ENCODE measurements around the gene TSHZ2.

The TSHZ2 gene

GRCh38 chr20:53283597-53283996 lies 311.4 kb downstream of the TSHZ2 start:
- no peak for DNase-seq (ENCODE audit: low read depth)

- DNase-seq (ENCODE audit: low read depth): no peak
These were observed 312.1 kb downstream of the TSHZ2 start for GRCh38 chr20:53284256-53284655.

GRCh38 chr20:53284696-53285095 lies 312.5 kb downstream of the TSHZ2 start:
- DNase-seq (ENCODE audit: low read depth): no peak

- no peak for DNase-seq (ENCODE audit: low read depth)
These were observed 315.3 kb downstream of the TSHZ2 start for GRCh38 chr20:53287357-53288042.

GRCh38 chr20:53291548-53291947 lies 319.4 kb downstream of the TSHZ2 start:
- DNase-seq (ENCODE audit: low read depth): peak; percentile 6

GRCh38 chr20:53292347-53292746 lies 320.2 kb downstream of the TSHZ2 start:
- DNase-seq (ENCODE audit: low read depth): no peak

GRCh38 chr20:53294804-53295203 lies 322.6 kb downstream of the TSHZ2 start:
- DNase-seq (ENCODE audit: low read depth): no peak

- DNase-seq (ENCODE audit: low read depth): no peak
These were observed 323.9 kb downstream of the TSHZ2 start for GRCh38 chr20:53296025-53296424.

GRCh38 chr20:53296451-53297153 lies 324.4 kb downstream of the TSHZ2 start:
- DNase-seq (ENCODE audit: low read depth): no peak

GRCh38 chr20:53297154-53297529 lies 325.0 kb downstream of the TSHZ2 start:
- DNase-seq (ENCODE audit: low read depth): no peak

- no peak for DNase-seq (ENCODE audit: low read depth)
These were observed 326.1 kb downstream of the TSHZ2 start for GRCh38 chr20:53298260-53298659.

GRCh38 chr20:53298911-53299310 lies 326.8 kb downstream of the TSHZ2 start:
- no peak for DNase-seq (ENCODE audit: low read depth)

- no peak for DNase-seq (ENCODE audit: low read depth)
These were observed 327.7 kb downstream of the TSHZ2 start for GRCh38 chr20:53299831-53300230.

- DNase-seq (ENCODE audit: low read depth): no peak
These were observed 329.7 kb downstream of the TSHZ2 start for GRCh38 chr20:53301869-53302268.

- no peak for DNase-seq (ENCODE audit: low read depth)
These were observed 330.7 kb downstream of the TSHZ2 start for GRCh38 chr20:53302695-53303412.

- no peak for DNase-seq (ENCODE audit: low read depth)
These were observed 331.2 kb downstream of the TSHZ2 start for GRCh38 chr20:53303413-53303760.

GRCh38 chr20:53304146-53304545 lies 332.0 kb downstream of the TSHZ2 start:
- no peak for DNase-seq (ENCODE audit: low read depth)

GRCh38 chr20:53306192-53306805 lies 334.1 kb downstream of the TSHZ2 start:
- no peak for DNase-seq (ENCODE audit: low read depth)

- no peak for DNase-seq (ENCODE audit: low read depth)
These were observed 335.9 kb downstream of the TSHZ2 start for GRCh38 chr20:53307964-53308597.

- no peak for DNase-seq (ENCODE audit: low read depth)
These were observed 337.4 kb downstream of the TSHZ2 start for GRCh38 chr20:53309515-53309914.

GRCh38 chr20:53312957-53313356 lies 340.8 kb downstream of the TSHZ2 start:
- no peak for DNase-seq (ENCODE audit: low read depth)

- no peak for DNase-seq (ENCODE audit: low read depth)
These were observed 344.2 kb downstream of the TSHZ2 start for GRCh38 chr20:53316206-53316937.

Data from iris pigment epithelial cell (primary cell).